ENCODE data around the gene FKBP5. TPM values are rescaled to one million over a fixed set of nuclear protein-coding genes. Genes with fewer than 3 reads are reported as not detected.
A peak's percentile ranks its signal among the peaks of the same experiment; 100 is the strongest.

The FKBP5 gene
- total RNA-seq, 1 experiment from 2014 or later, result 33.9 TPM

GRCh38 chr6:35569011-35569461, 119.7 kb downstream of the FKBP5 start:
- no peaks in the 10 kb centered on the region for H3K9me3 ChIP-seq (ENCODE audit: control insufficient read depth, low read depth, low read length)
- Mint-ChIP-seq H3K4me3 (no peak overlapping the region), H3K27ac (peak overlapping the region in 1 of 3 experiments; percentile 35; a peak in 1 of 7 replicates), H3K27me3 (ENCODE audit: low read depth) (peaks cover 7% of the 10 kb centered on the region), H3K9me3 (peaks cover 11% of the 10 kb centered on the region in 2 experiments), H3K36me3 (ENCODE audit: insufficient read depth in 1 of 3, low read depth in 3 of 3) (peaks cover 6 to 16% (median 14%) of the 10 kb centered on the region in 3 experiments; a peak in 6 of 7 replicates), H3K4me1 (peaks cover 13 to 19% of the 10 kb centered on the region in 2 experiments)
- no peak overlapping the region for H3K23ac ChIP-seq (ENCODE audit: insufficient read length, low read depth, low read length)
- peaks cover 2% of the 10 kb centered on the region for H4K20me1 ChIP-seq (ENCODE audit: control insufficient read depth, insufficient read depth, insufficient read length)
- TF ChIP-seq CTCF (conservative IDR thresholded peaks at IDR 0.05), result peak; percentile 73
- H2AK5ac ChIP-seq (ENCODE audit: insufficient read length, low read length), result no peak overlapping the region
- no peak overlapping the region for H3K4ac ChIP-seq (ENCODE audit: low read depth, low read length)
- H2BK15ac ChIP-seq (ENCODE audit: low read depth, low read length), result no peak overlapping the region
- H3K4me1 ChIP-seq (ENCODE audit: insufficient read depth, low read length), result no peaks in the 10 kb centered on the region
- H3K79me2 ChIP-seq (ENCODE audit: insufficient read depth, low read length), result no peaks in the 10 kb centered on the region
- no peak overlapping the region for H4K91ac ChIP-seq (ENCODE audit: insufficient read length, low read depth, low read length)
- no CpG with 5 or more reads among the region's 5 CpGs for WGBS (ENCODE audit: extremely low coverage, insufficient read length, low lambda C conversion rate)
- H2BK12ac ChIP-seq (ENCODE audit: insufficient read length, low read depth, low read length), result no peak overlapping the region
- no peak overlapping the region for H2BK20ac ChIP-seq (ENCODE audit: low read depth, low read length, poor library complexity, severe bottlenecking)
- H3K14ac ChIP-seq (ENCODE audit: insufficient read depth, low read length), result no peak overlapping the region
- H4K8ac ChIP-seq (replicated peaks; ENCODE audit: insufficient read length, low read depth, low read length), result no peak overlapping the region
- H3K79me1 ChIP-seq (ENCODE audit: insufficient read depth, low read depth, low read length, poor library complexity, severe bottlenecking), result no peaks in the 10 kb centered on the region
- no peak overlapping the region for H2BK5ac ChIP-seq (ENCODE audit: insufficient read length, low read length)
- no peaks in the 10 kb centered on the region for H3K23me2 ChIP-seq (ENCODE audit: insufficient read length, low read depth, low read length, poor library complexity, severe bottlenecking)
- H3K27me3 ChIP-seq (ENCODE audit: insufficient read depth, low read length), result no peaks in the 10 kb centered on the region
- H2AFZ ChIP-seq (ENCODE audit: low read length), result no peak overlapping the region
- H3K27ac ChIP-seq (ENCODE audit: insufficient read length, low read depth, low read length), result no peak overlapping the region
- no peak overlapping the region for H3K4me2 ChIP-seq (ENCODE audit: insufficient read depth, insufficient read length, low read length)
- H2BK120ac ChIP-seq (ENCODE audit: low read depth, low read length, poor library complexity, severe bottlenecking), result no peak overlapping the region
- no peak overlapping the region for H3K18ac ChIP-seq (ENCODE audit: insufficient read length, low read depth, low read length)
- no peak overlapping the region for H3T11ph ChIP-seq (ENCODE audit: low read length)
- DNase-seq, result peak; percentile 71
- H4K5ac ChIP-seq (ENCODE audit: insufficient read length, low read depth, low read length), result no peak overlapping the region
- H3K56ac ChIP-seq (ENCODE audit: insufficient read length, low read depth, low read length), result no peak overlapping the region
- no peak overlapping the region for H3K9ac ChIP-seq (ENCODE audit: extremely low read depth, insufficient read length, low read length)
